ENCODE data around the gene EMP3. TPM values are rescaled to one million over a fixed set of nuclear protein-coding genes. Genes with fewer than 3 reads are reported as not detected.

Gene EMP3
- total and polyA plus RNA-seq, 4 donors = 29.7 to 77.1 (median 48.2) TPM

DNA sequence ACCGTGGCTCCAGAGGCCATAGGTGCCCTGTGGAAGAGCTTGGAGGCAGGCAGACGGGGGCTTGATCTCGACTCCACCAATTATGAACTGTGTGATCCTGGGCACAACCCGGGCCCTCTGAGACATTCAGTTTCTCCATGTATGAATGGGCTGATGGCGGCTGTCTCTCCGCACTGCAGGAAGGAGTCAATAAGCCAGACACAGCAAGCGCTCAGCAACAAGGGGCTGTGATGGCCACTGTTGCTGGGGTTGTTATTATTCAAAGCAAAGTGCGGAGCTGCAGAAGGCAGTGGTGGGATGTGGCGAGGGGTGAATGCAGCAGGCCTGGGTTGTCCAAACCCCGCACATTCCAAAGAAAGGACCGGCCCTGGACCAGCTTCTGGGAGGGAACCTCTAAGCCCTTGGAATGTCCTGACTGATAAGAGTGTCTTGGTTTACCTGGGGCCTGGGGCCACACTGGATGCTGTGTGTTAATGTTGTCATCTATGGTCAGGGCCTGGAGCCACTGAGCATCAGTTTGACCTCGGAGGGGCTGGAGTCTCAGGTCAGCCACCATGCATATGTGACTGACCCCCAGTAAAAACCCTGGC is 30.1 kb downstream of the EMP3 start:
- peaks cover 5% of the 10 kb centered on the region for H3K4me1 ChIP-seq (ENCODE audit: control insufficient read depth, insufficient read depth, low read length)
- H3K4me3 ChIP-seq (ENCODE audit: low read depth, low read length) = no peak overlapping the region
- H3K9me3 ChIP-seq (ENCODE audit: control insufficient read depth, insufficient read depth, low read length) = no peaks in the 10 kb centered on the region
- peak in 1 of 6 donors; percentile 20 for DNase-seq (ENCODE audit: low read depth in 4 of 6, low spot score in 6 of 6)
- H3K27me3 ChIP-seq (ENCODE audit: control insufficient read depth, insufficient read depth, low read length) = no peaks in the 10 kb centered on the region
- H3K27ac ChIP-seq (ENCODE audit: low read depth, low read length) = no peak overlapping the region
- WGBS (ENCODE audit: insufficient coverage) = 48% methylated on average over 12 of the region's 12 CpGs
- H3K36me3 ChIP-seq (ENCODE audit: control insufficient read depth, insufficient read depth, low read length) = peaks cover 2% of the 10 kb centered on the region

- no peak overlapping the region for H3K27ac ChIP-seq (ENCODE audit: low read depth, low read length)
- H3K4me3 ChIP-seq (ENCODE audit: low read depth, low read length) = no peak overlapping the region
- peaks cover 18% of the 10 kb centered on the region for H3K4me1 ChIP-seq (ENCODE audit: control insufficient read depth, insufficient read depth, low read length)
- peaks cover 2% of the 10 kb centered on the region for H3K36me3 ChIP-seq (ENCODE audit: control insufficient read depth, insufficient read depth, low read length)
- no peaks in the 10 kb centered on the region for H3K9me3 ChIP-seq (ENCODE audit: control insufficient read depth, insufficient read depth, low read length)
- H3K27me3 ChIP-seq (ENCODE audit: control insufficient read depth, insufficient read depth, low read length) = no peaks in the 10 kb centered on the region
- DNase-seq (ENCODE audit: low read depth in 4 of 6, low spot score in 6 of 6) = no peak
- 96% methylated on average over 5 of the region's 5 CpGs for WGBS (ENCODE audit: insufficient coverage)
These were observed 33.8 kb downstream of the EMP3 start for GRCh38 chr19:48359123-48359522.

DNA sequence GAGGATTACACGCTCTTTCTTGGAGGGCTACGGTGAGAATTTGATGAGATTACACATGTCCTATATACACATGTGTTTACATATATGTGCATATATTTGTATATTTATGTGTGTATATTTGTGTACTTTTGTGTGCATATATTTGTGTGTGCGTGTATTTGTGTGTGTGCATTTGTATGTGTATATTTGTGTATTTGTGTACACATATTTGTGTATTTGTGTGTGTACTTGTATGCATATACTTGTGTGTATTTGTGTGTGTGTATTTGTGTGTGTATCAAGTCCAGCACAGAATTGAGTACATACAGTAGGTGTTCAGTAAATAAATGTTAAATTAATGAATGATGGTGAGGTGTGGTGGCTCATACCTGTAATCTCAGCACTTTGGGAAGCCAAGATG is 36.6 kb downstream of the EMP3 start:
- Histone ChIP-seq H3K36me3 (ENCODE audit: control insufficient read depth, insufficient read depth, low read length) (peaks cover 2% of the 10 kb centered on the region), H3K9me3 (ENCODE audit: control insufficient read depth, insufficient read depth, low read length) (no peaks in the 10 kb centered on the region), H3K27me3 (ENCODE audit: control insufficient read depth, insufficient read depth, low read length) (no peaks in the 10 kb centered on the region), H3K27ac (ENCODE audit: low read depth, low read length) (no peak overlapping the region), H3K4me1 (ENCODE audit: control insufficient read depth, insufficient read depth, low read length) (peaks cover 20% of the 10 kb centered on the region), H3K4me3 (ENCODE audit: low read depth, low read length) (no peak overlapping the region)
- DNase-seq (ENCODE audit: low read depth in 4 of 6, low spot score in 6 of 6) = no peak
- WGBS (ENCODE audit: insufficient coverage) = 90% methylated on average over 1 of the region's 3 CpGs

GRCh38 chr19:48362716-48363499 is 37.6 kb downstream of the EMP3 start:
- no peaks in the 10 kb centered on the region for H3K27me3 ChIP-seq (ENCODE audit: control insufficient read depth, insufficient read depth, low read length)
- peaks cover 20% of the 10 kb centered on the region for H3K4me1 ChIP-seq (ENCODE audit: control insufficient read depth, insufficient read depth, low read length)
- H3K9me3 ChIP-seq (ENCODE audit: control insufficient read depth, insufficient read depth, low read length) = no peaks in the 10 kb centered on the region
- H3K27ac ChIP-seq (ENCODE audit: low read depth, low read length) = peak overlapping the region; percentile 98
- peaks cover 2% of the 10 kb centered on the region for H3K36me3 ChIP-seq (ENCODE audit: control insufficient read depth, insufficient read depth, low read length)
- peak overlapping the region; percentile 81 for H3K4me3 ChIP-seq (ENCODE audit: low read depth, low read length)
- DNase-seq (ENCODE audit: low read depth in 4 of 6, low spot score in 6 of 6) = peak; percentile 74 to 99 (median 87)
- under 1% methylated on average over 25 of the region's 26 CpGs for WGBS (ENCODE audit: insufficient coverage)

GRCh38 chr19:48363500-48363809 is 38.1 kb downstream of the EMP3 start:
- Histone ChIP-seq H3K9me3 (ENCODE audit: control insufficient read depth, insufficient read depth, low read length) (no peaks in the 10 kb centered on the region), H3K36me3 (ENCODE audit: control insufficient read depth, insufficient read depth, low read length) (peaks cover 2% of the 10 kb centered on the region), H3K27me3 (ENCODE audit: control insufficient read depth, insufficient read depth, low read length) (no peaks in the 10 kb centered on the region), H3K4me1 (ENCODE audit: control insufficient read depth, insufficient read depth, low read length) (peaks cover 20% of the 10 kb centered on the region), H3K4me3 (ENCODE audit: low read depth, low read length) (peak overlapping the region; percentile 81), H3K27ac (ENCODE audit: low read depth, low read length) (peak overlapping the region; percentile 98)
- 0% methylated on average over 8 of the region's 10 CpGs for WGBS (ENCODE audit: insufficient coverage)
- no peak for DNase-seq (ENCODE audit: low read depth in 4 of 6, low spot score in 6 of 6)

GRCh38 chr19:48363810-48364597 is 38.7 kb downstream of the EMP3 start, which contains the start of the genes SYNGR4 and TMEM143:
TSS of gene SYNGR4 (plus strand) at chr19:48364367. CDS start at chr19:48365843, 1,476 bp downstream.
TSS of gene TMEM143 (minus strand) at chr19:48363940. CDS start at chr19:48363920, 20 bp downstream.
- Histone ChIP-seq H3K27me3 (ENCODE audit: control insufficient read depth, insufficient read depth, low read length) (no peaks in the 10 kb centered on the region), H3K36me3 (ENCODE audit: control insufficient read depth, insufficient read depth, low read length) (peaks cover under 1% of the 10 kb centered on the region), H3K4me3 (ENCODE audit: low read depth, low read length) (peak within 1 kb of the TSS; percentile 81), H3K27ac (ENCODE audit: low read depth, low read length) (peak within 1 kb of the TSS; percentile 98), H3K4me1 (ENCODE audit: control insufficient read depth, insufficient read depth, low read length) (peaks cover 20% of the 10 kb centered on the region), H3K9me3 (ENCODE audit: control insufficient read depth, insufficient read depth, low read length) (no peaks in the 10 kb centered on the region)
- peak; percentile 100 for DNase-seq (ENCODE audit: low read depth in 4 of 6, low spot score in 6 of 6)
- under 1% methylated on average over 57 of the region's 59 CpGs for WGBS (ENCODE audit: insufficient coverage)

- H3K36me3 ChIP-seq (ENCODE audit: control insufficient read depth, insufficient read depth, low read length) = no peaks in the 10 kb centered on the region
- no peak for DNase-seq (ENCODE audit: low read depth in 4 of 6, low spot score in 6 of 6)
- H3K4me1 ChIP-seq (ENCODE audit: control insufficient read depth, insufficient read depth, low read length) = peaks cover 20% of the 10 kb centered on the region
- peak overlapping the region; percentile 98 for H3K27ac ChIP-seq (ENCODE audit: low read depth, low read length)
- no peaks in the 10 kb centered on the region for H3K27me3 ChIP-seq (ENCODE audit: control insufficient read depth, insufficient read depth, low read length)
- no peaks in the 10 kb centered on the region for H3K9me3 ChIP-seq (ENCODE audit: control insufficient read depth, insufficient read depth, low read length)
- WGBS (ENCODE audit: insufficient coverage) = 65% methylated on average over 9 of the region's 10 CpGs
- peak overlapping the region; percentile 81 for H3K4me3 ChIP-seq (ENCODE audit: low read depth, low read length)
These were observed 39.4 kb downstream of the EMP3 start for GRCh38 chr19:48364598-48365348.

DNA sequence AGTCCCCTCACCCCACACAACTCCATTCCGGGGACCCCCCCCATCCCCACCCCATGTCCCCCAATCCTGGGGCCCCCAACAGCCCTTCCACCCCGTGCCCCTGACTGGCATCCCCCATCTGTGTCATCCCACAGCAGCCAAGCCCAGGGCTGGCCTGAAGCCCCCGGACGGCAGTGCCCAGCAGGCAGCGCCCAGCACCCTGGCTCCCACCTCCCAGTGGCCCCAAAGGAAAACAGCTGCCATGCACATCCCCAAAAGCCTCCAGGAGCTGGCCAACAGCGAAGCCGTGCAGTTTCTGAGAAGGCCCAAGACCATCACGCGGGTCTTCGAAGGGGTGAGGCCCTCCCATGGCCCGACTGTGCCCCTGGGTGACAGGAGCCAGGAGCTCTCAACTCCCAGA is 40.2 kb downstream of the EMP3 start:
- H3K36me3 ChIP-seq (ENCODE audit: control insufficient read depth, insufficient read depth, low read length) = no peaks in the 10 kb centered on the region
- no peak overlapping the region for H3K4me3 ChIP-seq (ENCODE audit: low read depth, low read length)
- peaks cover 20% of the 10 kb centered on the region for H3K4me1 ChIP-seq (ENCODE audit: control insufficient read depth, insufficient read depth, low read length)
- 86% methylated on average over 10 of the region's 11 CpGs for WGBS (ENCODE audit: insufficient coverage)
- H3K27me3 ChIP-seq (ENCODE audit: control insufficient read depth, insufficient read depth, low read length) = no peaks in the 10 kb centered on the region
- DNase-seq (ENCODE audit: low read depth in 4 of 6, low spot score in 6 of 6) = no peak
- H3K9me3 ChIP-seq (ENCODE audit: control insufficient read depth, insufficient read depth, low read length) = no peaks in the 10 kb centered on the region
- no peak overlapping the region for H3K27ac ChIP-seq (ENCODE audit: low read depth, low read length)

GRCh38 chr19:48367855-48368254 is 42.5 kb downstream of the EMP3 start:
- Histone ChIP-seq H3K27ac (ENCODE audit: low read depth, low read length) (no peak overlapping the region), H3K9me3 (ENCODE audit: control insufficient read depth, insufficient read depth, low read length) (no peaks in the 10 kb centered on the region), H3K27me3 (ENCODE audit: control insufficient read depth, insufficient read depth, low read length) (no peaks in the 10 kb centered on the region), H3K4me3 (ENCODE audit: low read depth, low read length) (no peak overlapping the region), H3K36me3 (ENCODE audit: control insufficient read depth, insufficient read depth, low read length) (no peaks in the 10 kb centered on the region), H3K4me1 (ENCODE audit: control insufficient read depth, insufficient read depth, low read length) (peaks cover 19% of the 10 kb centered on the region)
- DNase-seq (ENCODE audit: low read depth in 4 of 6, low spot score in 6 of 6) = no peak
- WGBS (ENCODE audit: insufficient coverage) = 80% methylated on average over 4 of the region's 5 CpGs
